Mucosa of descending colon (tissue), 3 donors: Measurements from ENCODE around the gene C20orf173. TPM values are rescaled to one million over a fixed set of nuclear protein-coding genes. Genes with fewer than 3 reads are reported as not detected.
A peak's percentile ranks its signal among the peaks of the same experiment; 100 is the strongest.

Experiments
- ATAC-seq: fragments of 200-7000 bp; cut with Tn5 transposase; one replicate; pipeline ENCODE4 v1.9.1; 2020; ENCODE audit warnings: mild to moderate bottlenecking, moderate library complexity
- DNase-seq, 3 donors: peaks; one replicate each; pipeline ENCODE4 v3.0.0-alpha.2; 2020
- H3K36me3 ChIP-seq: fragments of 200-600 bp; one replicate; pipeline ENCODE4 v1.8.0; 2021; ENCODE audit warnings: low read depth, mild to moderate bottlenecking
- H3K4me1 ChIP-seq: fragments of 200-600 bp; one replicate; pipeline ENCODE4 v1.8.0; 2021; ENCODE audit warnings: low read depth, mild to moderate bottlenecking
- H3K4me3 ChIP-seq: fragments of 200-600 bp; one replicate; pipeline ENCODE4 v1.8.0; 2021; ENCODE audit warnings: mild to moderate bottlenecking
- H3K9me3 ChIP-seq: fragments of 200-600 bp; one replicate; pipeline ENCODE4 v1.8.0; 2021; ENCODE audit warnings: mild to moderate bottlenecking
- intact Hi-C, 2 donors: fragments of 100-400 bp; cut with DNase I in 1 of 2; cut with micrococcal nuclease in 1 of 2; formaldehyde crosslinking; loops; one replicate each; pipeline versions ENCODE4 v1.11.0 to v1.11.1; 2022; cut with DNase I, micrococcal nuclease
- total RNA-seq, 3 donors: library from RNA; stranded (reverse); fragmentation: NEBNext Ultra II Directional in 2 of 3; extraction: Animal tissue kit (Norgen Biotek cat#: 25700) in 2 of 3; gene quantifications; one replicate each; pipeline versions ENCODE4 v1.2.1 to v1.2.4, GENCODE V29; 2021 to 2023
- TF ChIP-seq, protein P1 (sequence below): fragments of 200-600 bp; IDR thresholded peaks from one replicate; pipeline ENCODE4 v1.8.0; 2022; ENCODE audit warnings: antibody characterized with exemption, mild to moderate bottlenecking
- donor health status: DM: no; HTN: no; CAD: no; lungs with moderate emphysema.
- donor health status: DM: no; HTN: no; CAD: no.
- donor health status: DM: no; HTN: yes; CAD: no.

The C20orf173 gene
- total RNA-seq, 3 donors from 2014 or later = not detected

GRCh38 chr20:35503281-35503680 is 26.2 kb downstream of the C20orf173 start:
- TF ChIP-seq, protein P1, sequence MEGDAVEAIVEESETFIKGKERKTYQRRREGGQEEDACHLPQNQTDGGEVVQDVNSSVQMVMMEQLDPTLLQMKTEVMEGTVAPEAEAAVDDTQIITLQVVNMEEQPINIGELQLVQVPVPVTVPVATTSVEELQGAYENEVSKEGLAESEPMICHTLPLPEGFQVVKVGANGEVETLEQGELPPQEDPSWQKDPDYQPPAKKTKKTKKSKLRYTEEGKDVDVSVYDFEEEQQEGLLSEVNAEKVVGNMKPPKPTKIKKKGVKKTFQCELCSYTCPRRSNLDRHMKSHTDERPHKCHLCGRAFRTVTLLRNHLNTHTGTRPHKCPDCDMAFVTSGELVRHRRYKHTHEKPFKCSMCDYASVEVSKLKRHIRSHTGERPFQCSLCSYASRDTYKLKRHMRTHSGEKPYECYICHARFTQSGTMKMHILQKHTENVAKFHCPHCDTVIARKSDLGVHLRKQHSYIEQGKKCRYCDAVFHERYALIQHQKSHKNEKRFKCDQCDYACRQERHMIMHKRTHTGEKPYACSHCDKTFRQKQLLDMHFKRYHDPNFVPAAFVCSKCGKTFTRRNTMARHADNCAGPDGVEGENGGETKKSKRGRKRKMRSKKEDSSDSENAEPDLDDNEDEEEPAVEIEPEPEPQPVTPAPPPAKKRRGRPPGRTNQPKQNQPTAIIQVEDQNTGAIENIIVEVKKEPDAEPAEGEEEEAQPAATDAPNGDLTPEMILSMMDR = no peak
- ATAC-seq (no peak), DNase-seq (no peak)
- Histone ChIP-seq H3K4me1 (no peaks in the 10 kb centered on the region), H3K4me3 (no peak overlapping the region), H3K9me3 (no peaks in the 10 kb centered on the region), H3K36me3 (no peaks in the 10 kb centered on the region)
- intact Hi-C loops = no loop called here

DNA sequence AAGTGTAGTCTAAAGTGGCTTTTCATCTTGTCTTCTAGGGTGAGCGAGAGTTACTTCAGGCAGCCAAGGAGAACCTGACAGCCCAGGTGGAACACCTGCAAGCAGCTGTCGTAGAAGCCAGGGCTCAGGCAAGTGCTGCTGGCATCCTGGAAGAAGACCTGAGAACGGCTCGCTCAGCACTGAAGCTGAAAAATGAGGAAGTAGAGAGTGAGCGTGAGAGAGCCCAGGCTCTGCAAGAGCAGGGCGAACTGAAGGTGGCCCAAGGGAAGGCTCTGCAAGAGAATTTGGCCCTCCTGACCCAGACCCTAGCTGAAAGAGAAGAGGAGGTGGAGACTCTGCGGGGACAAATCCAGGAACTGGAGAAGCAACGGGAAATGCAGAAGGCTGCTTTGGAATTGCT is 27.1 kb downstream of the C20orf173 start:
- TF ChIP-seq, protein P1 = no peak
- Histone ChIP-seq H3K4me3 (no peak overlapping the region), H3K9me3 (no peaks in the 10 kb centered on the region), H3K4me1 (no peaks in the 10 kb centered on the region), H3K36me3 (peaks cover 4% of the 10 kb centered on the region)
- intact Hi-C loops = no loop called here
- ATAC-seq = peak; percentile 48
- no peak for DNase-seq

GRCh38 chr20:35499271-35499670 is 30.2 kb downstream of the C20orf173 start:
- Histone ChIP-seq H3K36me3 (peaks cover 4% of the 10 kb centered on the region), H3K4me3 (no peak overlapping the region), H3K4me1 (no peaks in the 10 kb centered on the region), H3K9me3 (no peaks in the 10 kb centered on the region)
- DNase-seq (no peak), ATAC-seq (no peak)
- TF ChIP-seq, protein P1 = no peak
- intact Hi-C loops = no loop called here

DNA sequence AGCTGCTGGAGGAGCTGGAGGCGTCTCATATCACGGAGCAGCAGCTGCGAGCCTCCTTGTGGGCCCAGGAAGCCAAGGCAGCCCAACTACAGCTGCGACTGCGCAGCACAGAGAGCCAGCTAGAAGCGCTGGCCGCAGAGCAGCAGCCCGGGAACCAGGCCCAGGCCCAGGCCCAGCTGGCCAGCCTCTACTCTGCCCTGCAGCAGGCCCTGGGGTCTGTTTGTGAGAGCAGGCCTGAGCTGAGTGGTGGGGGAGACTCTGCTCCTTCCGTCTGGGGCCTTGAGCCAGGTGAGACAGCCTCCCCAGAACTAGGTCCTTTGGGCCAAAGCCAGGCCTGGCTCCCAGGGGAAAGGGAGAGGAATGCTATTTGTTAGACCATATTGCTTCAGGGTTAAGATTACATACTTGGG is 31.7 kb downstream of the C20orf173 start:
- H3K36me3 ChIP-seq = peaks cover 4% of the 10 kb centered on the region
- no peak overlapping the region for H3K4me3 ChIP-seq
- intact Hi-C loops = no loop called here
- ATAC-seq (peak; percentile 54), DNase-seq (peak; percentile 13 to 60 (median 43))
- H3K9me3 ChIP-seq = no peaks in the 10 kb centered on the region
- H3K4me1 ChIP-seq = no peaks in the 10 kb centered on the region
- TF ChIP-seq, protein P1 = no peak

GRCh38 chr20:35497320-35497719 is 32.1 kb downstream of the C20orf173 start:
- no peak for ATAC-seq
- no peak for DNase-seq
- TF ChIP-seq, protein P1 = no peak
- Histone ChIP-seq H3K9me3 (no peaks in the 10 kb centered on the region), H3K4me1 (no peaks in the 10 kb centered on the region), H3K4me3 (no peak overlapping the region), H3K36me3 (peaks cover 4% of the 10 kb centered on the region)
- intact Hi-C loops = no loop called here

- peaks cover 4% of the 10 kb centered on the region for H3K36me3 ChIP-seq
- H3K4me1 ChIP-seq = peaks cover 2% of the 10 kb centered on the region
- TF ChIP-seq, protein P1 = no peak
- no peaks in the 10 kb centered on the region for H3K9me3 ChIP-seq
- no peak overlapping the region for H3K4me3 ChIP-seq
- DNase-seq = no peak
- no peak for ATAC-seq
- intact Hi-C loops = no loop called here
Measured at GRCh38 chr20:35496481-35496880, 33.0 kb downstream of the C20orf173 start.
